Occipital lobe (tissue), 2 donors: ENCODE results near the gene ATP1B3. TPM values are rescaled to one million over a fixed set of nuclear protein-coding genes. Genes with fewer than 3 reads are reported as not detected.
"Not testable (repeated sequence)": the region's sequence is repeated elsewhere in the genome, so short reads cannot be mapped to it uniquely, and the experiment has no call there.

Experiments
- DNase-seq: peaks from one replicate; lab custom pipeline; 2025; lab: John Stamatoyannopoulos, UW
- total RNA-seq: library from RNA; depleted of rRNA; stranded (reverse); fragments of >200 nt; gene quantifications from one replicate; pipeline ENCODE4 v1.2.3, GENCODE V29; 2014

The ATP1B3 gene
- total RNA-seq = 40.7 TPM

GRCh38 chr3:141876381-141876890, at the start of gene ATP1B3:
ATP1B3 (plus strand) TSS chr3:141876643; CDS start chr3:141876802, 159 bp downstream.
- peak; percentile 76 for DNase-seq

GRCh38 chr3:141828487-141828886, 48.0 kb upstream of the ATP1B3 start:
- no peak for DNase-seq

- no peak for DNase-seq
Observed at GRCh38 chr3:141828890-141829289, 47.6 kb upstream of the ATP1B3 start.

- DNase-seq = no peak
Observed at GRCh38 chr3:141830508-141830907, 45.9 kb upstream of the ATP1B3 start.

- no peak for DNase-seq
Observed at GRCh38 chr3:141834292-141834691, 42.2 kb upstream of the ATP1B3 start.

GRCh38 chr3:141835557-141836229, 40.8 kb upstream of the ATP1B3 start:
- DNase-seq = no peak

- DNase-seq = no peak
Observed at GRCh38 chr3:141839389-141839788, 37.1 kb upstream of the ATP1B3 start.

GRCh38 chr3:141840737-141841544, 35.5 kb upstream of the ATP1B3 start:
- no peak for DNase-seq

- no peak for DNase-seq
Observed at GRCh38 chr3:141844108-141844507, 32.3 kb upstream of the ATP1B3 start.

- no peak for DNase-seq
Observed at GRCh38 chr3:141844812-141845211, 31.6 kb upstream of the ATP1B3 start.

- DNase-seq = no peak
Observed at GRCh38 chr3:141845407-141846049, 30.9 kb upstream of the ATP1B3 start.

GRCh38 chr3:141846050-141846433, 30.4 kb upstream of the ATP1B3 start:
- no peak for DNase-seq

- not testable (repeated sequence) for DNase-seq
Observed at GRCh38 chr3:141848159-141848748, 28.2 kb upstream of the ATP1B3 start.

GRCh38 chr3:141849056-141849815, 27.2 kb upstream of the ATP1B3 start:
- DNase-seq = no peak

GRCh38 chr3:141851411-141851810, 25.0 kb upstream of the ATP1B3 start:
- no peak for DNase-seq

GRCh38 chr3:141853081-141853601, 23.3 kb upstream of the ATP1B3 start:
- no peak for DNase-seq

GRCh38 chr3:141853629-141854168, 22.7 kb upstream of the ATP1B3 start:
- no peak for DNase-seq

- no peak for DNase-seq
Observed at GRCh38 chr3:141854599-141854998, 21.8 kb upstream of the ATP1B3 start.

GRCh38 chr3:141858312-141858711, 18.1 kb upstream of the ATP1B3 start:
- DNase-seq = no peak

GRCh38 chr3:141859651-141860050, 16.8 kb upstream of the ATP1B3 start:
- no peak for DNase-seq
